ENCODE data around the gene HSBP1.

HSBP1 gene

GRCh38 chr16:83814659-83814985, 6.8 kb downstream of the HSBP1 start:
- Mint-ChIP-seq H3K27ac (no peak overlapping the region), H3K9me3 (ENCODE audit: low read depth) (no peaks in the 10 kb centered on the region), H3K27me3 (no peaks in the 10 kb centered on the region), H3K4me1 (ENCODE audit: low read depth) (peaks cover 18% of the 10 kb centered on the region), H3K4me3 (no peak overlapping the region), H3K36me3 (no peaks in the 10 kb centered on the region)

GRCh38 chr16:83817022-83817421, 9.2 kb downstream of the HSBP1 start:
- H3K36me3 Mint-ChIP-seq, result no peaks in the 10 kb centered on the region

GRCh38 chr16:83818276-83818675, 10.5 kb downstream of the HSBP1 start:
- Mint-ChIP-seq H3K36me3 (no peaks in the 10 kb centered on the region), H3K4me3 (no peak overlapping the region), H3K9me3 (ENCODE audit: low read depth) (no peaks in the 10 kb centered on the region), H3K27me3 (no peaks in the 10 kb centered on the region), H3K27ac (no peak overlapping the region), H3K4me1 (ENCODE audit: low read depth) (no peaks in the 10 kb centered on the region)

More at GRCh38 chr16:83817022-83817421, 9.2 kb downstream of the HSBP1 start:
- Mint-ChIP-seq H3K4me3 (no peak overlapping the region), H3K4me1 (ENCODE audit: low read depth) (no peaks in the 10 kb centered on the region), H3K27ac (no peak overlapping the region), H3K9me3 (ENCODE audit: low read depth) (no peaks in the 10 kb centered on the region), H3K27me3 (no peaks in the 10 kb centered on the region)

- H3K4me1 Mint-ChIP-seq (ENCODE audit: low read depth), result no peaks in the 10 kb centered on the region
- H3K27ac Mint-ChIP-seq, result no peak overlapping the region
- no peaks in the 10 kb centered on the region for H3K36me3 Mint-ChIP-seq
- H3K27me3 Mint-ChIP-seq, result no peaks in the 10 kb centered on the region
- no peaks in the 10 kb centered on the region for H3K9me3 Mint-ChIP-seq (ENCODE audit: low read depth)
- H3K4me3 Mint-ChIP-seq, result no peak overlapping the region
Observed at GRCh38 chr16:83819361-83819760, 11.6 kb downstream of the HSBP1 start.

- Mint-ChIP-seq H3K27ac (no peak overlapping the region), H3K4me3 (no peak overlapping the region), H3K9me3 (ENCODE audit: low read depth) (no peaks in the 10 kb centered on the region), H3K27me3 (no peaks in the 10 kb centered on the region), H3K36me3 (no peaks in the 10 kb centered on the region), H3K4me1 (ENCODE audit: low read depth) (peaks cover 1% of the 10 kb centered on the region)
Observed at GRCh38 chr16:83826146-83826913, 18.6 kb downstream of the HSBP1 start.

GRCh38 chr16:83830091-83830768, 22.5 kb downstream of the HSBP1 start:
- H3K36me3 Mint-ChIP-seq, result no peaks in the 10 kb centered on the region
- H3K9me3 Mint-ChIP-seq (ENCODE audit: low read depth), result no peaks in the 10 kb centered on the region
- no peak overlapping the region for H3K27ac Mint-ChIP-seq
- peaks cover 5% of the 10 kb centered on the region for H3K4me1 Mint-ChIP-seq (ENCODE audit: low read depth)
- H3K27me3 Mint-ChIP-seq, result peaks cover under 1% of the 10 kb centered on the region
- no peak overlapping the region for H3K4me3 Mint-ChIP-seq

- Mint-ChIP-seq H3K36me3 (no peaks in the 10 kb centered on the region), H3K4me3 (no peak overlapping the region), H3K27me3 (peaks cover 2% of the 10 kb centered on the region), H3K9me3 (ENCODE audit: low read depth) (no peaks in the 10 kb centered on the region), H3K27ac (no peak overlapping the region), H3K4me1 (ENCODE audit: low read depth) (peaks cover 11% of the 10 kb centered on the region)
Observed at GRCh38 chr16:83830769-83831455, 23.1 kb downstream of the HSBP1 start.

- H3K4me1 Mint-ChIP-seq (ENCODE audit: low read depth), result peaks cover 17% of the 10 kb centered on the region
- H3K4me3 Mint-ChIP-seq, result no peak overlapping the region
- H3K27ac Mint-ChIP-seq, result no peak overlapping the region
- peaks cover 4% of the 10 kb centered on the region for H3K27me3 Mint-ChIP-seq
- H3K36me3 Mint-ChIP-seq, result no peaks in the 10 kb centered on the region
- no peaks in the 10 kb centered on the region for H3K9me3 Mint-ChIP-seq (ENCODE audit: low read depth)
Observed at GRCh38 chr16:83831456-83831987, 23.7 kb downstream of the HSBP1 start.

- Mint-ChIP-seq H3K4me1 (ENCODE audit: low read depth) (peaks cover 17% of the 10 kb centered on the region), H3K9me3 (ENCODE audit: low read depth) (no peaks in the 10 kb centered on the region), H3K36me3 (no peaks in the 10 kb centered on the region), H3K4me3 (no peak overlapping the region), H3K27ac (no peak overlapping the region), H3K27me3 (peaks cover 11% of the 10 kb centered on the region)
Observed at GRCh38 chr16:83833921-83834320, 26.1 kb downstream of the HSBP1 start.

- peaks cover 17% of the 10 kb centered on the region for H3K4me1 Mint-ChIP-seq (ENCODE audit: low read depth)
Observed at GRCh38 chr16:83835586-83836566, 28.1 kb downstream of the HSBP1 start.

GRCh38 chr16:83837566-83837965, 29.8 kb downstream of the HSBP1 start:
- no peaks in the 10 kb centered on the region for H3K36me3 Mint-ChIP-seq
- H3K9me3 Mint-ChIP-seq (ENCODE audit: low read depth), result no peaks in the 10 kb centered on the region
- H3K4me3 Mint-ChIP-seq, result no peak overlapping the region
- H3K4me1 Mint-ChIP-seq (ENCODE audit: low read depth), result peaks cover 17% of the 10 kb centered on the region
- no peak overlapping the region for H3K27ac Mint-ChIP-seq
- H3K27me3 Mint-ChIP-seq, result peaks cover 11% of the 10 kb centered on the region

More at GRCh38 chr16:83835586-83836566, 28.1 kb downstream of the HSBP1 start:
- peaks cover 11% of the 10 kb centered on the region for H3K27me3 Mint-ChIP-seq
- H3K9me3 Mint-ChIP-seq (ENCODE audit: low read depth), result no peaks in the 10 kb centered on the region
- H3K27ac Mint-ChIP-seq, result no peak overlapping the region
- no peak overlapping the region for H3K4me3 Mint-ChIP-seq
- no peaks in the 10 kb centered on the region for H3K36me3 Mint-ChIP-seq

GRCh38 chr16:83838151-83838550, 30.4 kb downstream of the HSBP1 start:
- H3K27me3 Mint-ChIP-seq, result peaks cover 11% of the 10 kb centered on the region
- H3K4me1 Mint-ChIP-seq (ENCODE audit: low read depth), result peaks cover 17% of the 10 kb centered on the region
- H3K4me3 Mint-ChIP-seq, result no peak overlapping the region
- H3K9me3 Mint-ChIP-seq (ENCODE audit: low read depth), result no peaks in the 10 kb centered on the region
- H3K27ac Mint-ChIP-seq, result no peak overlapping the region
- H3K36me3 Mint-ChIP-seq, result no peaks in the 10 kb centered on the region

- Mint-ChIP-seq H3K27ac (no peak overlapping the region), H3K4me3 (no peak overlapping the region), H3K4me1 (ENCODE audit: low read depth) (peaks cover 17% of the 10 kb centered on the region), H3K9me3 (ENCODE audit: low read depth) (no peaks in the 10 kb centered on the region), H3K27me3 (peaks cover 11% of the 10 kb centered on the region), H3K36me3 (no peaks in the 10 kb centered on the region)
Observed at GRCh38 chr16:83839561-83839960, 31.8 kb downstream of the HSBP1 start.

- no peak overlapping the region for H3K27ac Mint-ChIP-seq
- H3K9me3 Mint-ChIP-seq (ENCODE audit: low read depth), result no peaks in the 10 kb centered on the region
- H3K27me3 Mint-ChIP-seq, result peaks cover 11% of the 10 kb centered on the region
- no peak overlapping the region for H3K4me3 Mint-ChIP-seq
- peaks cover 14% of the 10 kb centered on the region for H3K4me1 Mint-ChIP-seq (ENCODE audit: low read depth)
- no peaks in the 10 kb centered on the region for H3K36me3 Mint-ChIP-seq
Observed at GRCh38 chr16:83840060-83840617, 32.4 kb downstream of the HSBP1 start.

All from activated naive CD8-positive, alpha-beta T cell (primary cell).